ENCODE measurements around the gene VWA8.

DNA sequence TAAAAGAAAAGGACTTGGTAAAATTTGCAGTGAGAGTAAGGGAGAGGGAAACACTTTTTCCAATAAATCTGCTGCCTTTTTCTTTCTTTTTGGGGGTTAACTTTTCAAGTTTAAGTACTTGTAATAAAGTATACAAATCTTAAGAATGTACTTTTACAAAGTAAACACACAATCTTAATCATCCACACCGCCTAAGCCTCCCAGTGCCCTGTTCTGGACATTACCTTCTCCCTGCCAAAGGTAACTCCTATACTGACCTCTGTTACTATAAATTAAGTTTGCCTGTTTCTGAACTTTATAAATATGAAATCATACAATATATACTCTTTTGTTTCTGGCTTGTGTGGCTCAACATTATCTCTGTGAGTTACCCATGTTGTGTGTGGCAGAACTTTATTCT is 365.6 kb downstream of the VWA8 start:
- TF ChIP-seq MAX (IDR thresholded peaks at IDR 0.05) (no peak), CHD2 (IDR thresholded peaks at IDR 0.05; ENCODE audit: low read length) (no peak), CTCF (IDR thresholded peaks at IDR 0.05; ENCODE audit: control extremely low read depth in 1 of 3, insufficient read depth in 1 of 3, low read depth in 1 of 3, low read length in 3 of 3) (no peak), TAF1 (IDR thresholded peaks at IDR 0.05; ENCODE audit: low read depth, low read length) (no peak)
- TF ChIP-seq, protein P1, sequence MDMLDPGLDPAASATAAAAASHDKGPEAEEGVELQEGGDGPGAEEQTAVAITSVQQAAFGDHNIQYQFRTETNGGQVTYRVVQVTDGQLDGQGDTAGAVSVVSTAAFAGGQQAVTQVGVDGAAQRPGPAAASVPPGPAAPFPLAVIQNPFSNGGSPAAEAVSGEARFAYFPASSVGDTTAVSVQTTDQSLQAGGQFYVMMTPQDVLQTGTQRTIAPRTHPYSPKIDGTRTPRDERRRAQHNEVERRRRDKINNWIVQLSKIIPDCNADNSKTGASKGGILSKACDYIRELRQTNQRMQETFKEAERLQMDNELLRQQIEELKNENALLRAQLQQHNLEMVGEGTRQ (IDR thresholded peaks at IDR 0.05; ENCODE audit: low read length), result no peak
- TF ChIP-seq, protein P2, sequence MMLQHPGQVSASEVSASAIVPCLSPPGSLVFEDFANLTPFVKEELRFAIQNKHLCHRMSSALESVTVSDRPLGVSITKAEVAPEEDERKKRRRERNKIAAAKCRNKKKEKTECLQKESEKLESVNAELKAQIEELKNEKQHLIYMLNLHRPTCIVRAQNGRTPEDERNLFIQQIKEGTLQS (IDR thresholded peaks at IDR 0.05; ENCODE audit: insufficient read depth, low read depth, low read length), result no peak
